Measurements from ENCODE around the gene WDR37.

WDR37 gene

GRCh38 chr10:1172256-1172984, 116.2 kb downstream of the WDR37 start:
- no peak for DNase-seq

- no peak for DNase-seq
Measured at GRCh38 chr10:1173091-1173490, 116.9 kb downstream of the WDR37 start.

GRCh38 chr10:1174022-1174421, 117.8 kb downstream of the WDR37 start:
- DNase-seq: no peak

- no peak for DNase-seq
Measured at GRCh38 chr10:1175956-1176565, 119.9 kb downstream of the WDR37 start.

GRCh38 chr10:1177936-1178335, 121.8 kb downstream of the WDR37 start:
- DNase-seq: no peak

GRCh38 chr10:1178506-1178905, 122.3 kb downstream of the WDR37 start:
- DNase-seq: no peak

- DNase-seq: no peak
Measured at GRCh38 chr10:1179346-1180070, 123.3 kb downstream of the WDR37 start.

GRCh38 chr10:1180071-1180730, 124.0 kb downstream of the WDR37 start:
- DNase-seq: no peak

GRCh38 chr10:1180836-1181235, 124.7 kb downstream of the WDR37 start:
- DNase-seq: no peak
